Keratinocyte (primary cell): Measurements from ENCODE around the gene ADAMTS15. TPM values are rescaled to one million over a fixed set of nuclear protein-coding genes. Genes with fewer than 3 reads are reported as not detected.

ENCODE experiments used
- DNase-seq: peaks from one replicate; pipeline ENCODE4 v3.0.0-alpha.2; 2011; ENCODE audit warnings: low read depth, missing footprints, low spot score
- FAIRE-seq: peaks from 2 replicates; lab custom pipeline; 2011; peaks lifted over from hg19 to GRCh38; lab: Jason Lieb, UNC
- H2AFZ ChIP-seq: 2 replicates; pipeline ENCODE4 v1.6.0; 2012; ENCODE audit warnings: low read length, control low read depth, inconsistent platforms; ENCODE audit not compliant: control insufficient read depth
- H3K27ac ChIP-seq: 2 replicates; pipeline ENCODE4 v1.5.1; 2011; ENCODE audit warnings: low read length; ENCODE audit not compliant: control insufficient read depth, insufficient read depth
- H3K27me3 ChIP-seq: 3 replicates; pipeline ENCODE4 v1.6.0; 2011; ENCODE audit warnings: low read length; ENCODE audit not compliant: control insufficient read depth, insufficient read depth; ENCODE audit errors: extremely low read depth
- H3K36me3 ChIP-seq, 2 experiments: 2 replicates in 1 of 2; 3 replicates in 1 of 2; pipeline ENCODE4 v1.5.1; 2011; ENCODE audit warnings: low read length in 2 of 2, mild to moderate bottlenecking in 1 of 2; ENCODE audit not compliant: control insufficient read depth in 2 of 2, insufficient read depth in 2 of 2; ENCODE audit errors: extremely low read depth in 1 of 2
- H3K4me1 ChIP-seq: 3 replicates; pipeline ENCODE4 v1.5.1; 2011; ENCODE audit warnings: low read length; ENCODE audit not compliant: control insufficient read depth, insufficient read depth; ENCODE audit errors: extremely low read depth
- H3K4me2 ChIP-seq: 3 replicates; pipeline ENCODE4 v1.6.0; 2011; ENCODE audit warnings: low read depth, low read length; ENCODE audit not compliant: control insufficient read depth, insufficient read depth; ENCODE audit errors: extremely low read depth
- H3K4me3 ChIP-seq, 3 experiments: fragments of 200-600 bp in 1 of 3; sonication (generic) in 1 of 3; 2 replicates in 2 of 3; 3 replicates in 1 of 3; pipeline ENCODE4 v1.5.1; 2011 to 2016; ENCODE audit warnings: low read length in 3 of 3, mild to moderate bottlenecking in 3 of 3, control low read depth in 2 of 3, inconsistent platforms in 1 of 3, low read depth in 1 of 3, mixed read lengths in 1 of 3, mixed run types in 1 of 3, moderate library complexity in 1 of 3; ENCODE audit not compliant: control insufficient read depth in 2 of 3, insufficient read depth in 2 of 3; ENCODE audit errors: extremely low read depth in 1 of 3
- H3K79me2 ChIP-seq: 2 replicates; pipeline ENCODE4 v1.6.0; 2012; ENCODE audit warnings: low read length; ENCODE audit not compliant: control insufficient read depth, insufficient read depth
- H3K9ac ChIP-seq: 3 replicates; pipeline ENCODE4 v1.6.0; 2011; ENCODE audit warnings: low read length; ENCODE audit not compliant: control insufficient read depth, insufficient read depth; ENCODE audit errors: extremely low read depth
- H3K9me1 ChIP-seq: 3 replicates; pipeline ENCODE4 v1.6.0; 2011; ENCODE audit warnings: low read length; ENCODE audit not compliant: control insufficient read depth, insufficient read depth; ENCODE audit errors: extremely low read depth
- H3K9me3 ChIP-seq: 2 replicates; pipeline ENCODE4 v1.5.1; 2012; ENCODE audit warnings: low read depth, low read length; ENCODE audit not compliant: control insufficient read depth
- H4K20me1 ChIP-seq: 3 replicates; pipeline ENCODE4 v1.6.0; 2011; ENCODE audit warnings: low read length; ENCODE audit not compliant: control insufficient read depth, insufficient read depth; ENCODE audit errors: extremely low read depth
- CTCF ChIP-seq, 3 experiments: IDR thresholded peaks in 1 of 3; conservative IDR thresholded peaks in 1 of 3; optimal IDR thresholded peaks in 1 of 3; 2 replicates in 2 of 3; 3 replicates in 1 of 3; pipeline versions ENCODE3 to v1.5.1; 2011; ENCODE audit warnings: low read length in 3 of 3, mild to moderate bottlenecking in 3 of 3, moderate library complexity in 2 of 3, control low read depth in 1 of 3, inconsistent platforms in 1 of 3; ENCODE audit not compliant: insufficient read depth in 2 of 3; ENCODE audit errors: extremely low read depth in 1 of 3
- EZH2 ChIP-seq: IDR thresholded peaks from one replicate; pipeline ENCODE4 v1.6.1; 2012; ENCODE audit warnings: inconsistent platforms, mild to moderate bottlenecking, low read length, moderate library complexity
- dilution Hi-C: fragments of 300-500 bp; cut with MboI; formaldehyde crosslinking; loops from one replicate; pipeline ENCODE4 v1.7.0; 2020; ENCODE audit warnings: low sequenced_read_pairs; ENCODE audit not compliant: extremely low pct_ligation_motif_present
- polyA plus RNA-seq, 5 experiments: library from polyadenylated mRNA; depleted of rRNA in 3 of 5; stranded (reverse) in 3 of 5; stranded (forward) in 1 of 5; unstranded in 1 of 5; fragments of >200 nt; gene quantifications; 1 replicate in 1 of 5; 2 replicates in 3 of 5; 3 replicates in 1 of 5; pipeline versions ENCODE4 v1.2.1 to v1.2.3, GENCODE V29; 2011 to 2012; ENCODE audit warnings: missing spikeins in 2 of 5, low read depth in 1 of 5, low replicate concordance in 1 of 5

The ADAMTS15 gene
- polyA plus RNA-seq, 1 donor (not counting 4 experiments of a cell fraction or from before 2014, with no cell fraction given): 0.30 TPM

DNA sequence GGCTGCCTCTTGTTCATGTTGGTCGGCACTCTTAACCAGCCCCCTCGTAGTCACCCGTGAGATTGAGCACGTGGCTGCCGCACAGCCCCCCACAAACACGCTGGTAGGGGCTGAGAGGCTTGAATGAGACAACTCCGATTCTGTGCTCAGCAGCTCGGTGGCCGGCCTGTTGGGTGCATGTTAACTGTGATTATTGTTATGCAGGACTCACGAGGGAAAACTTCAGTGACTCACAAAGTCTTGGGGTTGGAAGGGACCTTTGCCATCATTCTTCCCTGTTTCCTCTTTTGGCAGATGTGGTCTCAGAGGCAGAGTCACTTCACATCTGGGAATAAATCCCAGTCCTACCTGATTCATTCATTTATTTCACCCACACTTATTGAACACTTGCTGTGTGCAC lies 75.2 kb downstream of the ADAMTS15 start:
- dilution Hi-C loops: no loop called here
- Histone ChIP-seq H3K9me3 (no peaks in the 10 kb centered on the region), H3K9ac (no peak overlapping the region), H3K27ac (no peak overlapping the region), H3K4me2 (no peak overlapping the region), H3K36me3 (no peaks in the 10 kb centered on the region), H3K79me2 (no peaks in the 10 kb centered on the region), H2AFZ (no peak overlapping the region), H4K20me1 (no peaks in the 10 kb centered on the region), H3K27me3 (no peaks in the 10 kb centered on the region), H3K4me3 (no peak overlapping the region), H3K4me1 (peaks cover 14% of the 10 kb centered on the region), H3K9me1 (no peaks in the 10 kb centered on the region)
- DNase-seq (no peak), FAIRE-seq (no peak)
- TF ChIP-seq EZH2 (no peak), CTCF (optimal IDR thresholded peaks at IDR 0.05 in 1 of 3, IDR thresholded peaks at IDR 0.05 in 1 of 3, conservative IDR thresholded peaks at IDR 0.05 in 1 of 3; ENCODE audit: extremely low read depth in 1 of 3, insufficient read depth in 2 of 3, low read length in 3 of 3) (no peak)

DNA sequence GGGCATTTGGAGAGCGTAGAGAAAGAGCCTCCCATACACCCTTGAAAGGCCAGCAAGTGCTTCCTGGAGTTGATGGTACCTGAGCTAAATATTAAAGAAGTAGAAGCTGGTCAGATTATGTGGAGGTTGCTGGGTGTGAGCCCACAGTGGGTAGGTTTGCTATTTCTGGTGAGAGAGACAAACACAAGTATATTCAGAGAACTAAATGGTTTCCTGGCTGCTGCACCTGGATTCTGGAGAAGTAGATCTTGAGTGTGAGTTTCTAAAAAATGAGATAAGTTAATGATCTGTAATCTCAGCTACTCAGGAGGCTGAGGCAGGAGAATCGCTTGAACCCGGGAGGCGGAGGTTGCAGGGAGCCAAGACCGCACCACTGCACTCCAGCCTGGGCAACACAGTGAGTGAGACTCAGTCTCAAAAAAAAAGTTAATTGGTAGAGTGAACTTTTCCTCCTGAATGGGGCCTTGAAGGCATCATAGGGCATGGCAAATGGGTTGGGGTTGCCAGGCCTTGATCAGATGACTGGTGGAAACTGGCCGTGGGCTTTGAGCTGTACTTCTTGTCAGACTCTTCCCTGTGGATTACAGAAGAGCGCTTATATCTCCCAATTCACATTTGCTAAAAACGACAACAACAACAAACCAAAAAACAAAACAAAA lies 75.8 kb downstream of the ADAMTS15 start:
- DNase-seq: no peak
- dilution Hi-C loops: no loop called here
- H3K9me3 ChIP-seq: no peaks in the 10 kb centered on the region
- FAIRE-seq: no peak
- H3K79me2 ChIP-seq: no peaks in the 10 kb centered on the region
- peaks cover 20% of the 10 kb centered on the region for H3K4me1 ChIP-seq
- H3K4me3 ChIP-seq: no peak overlapping the region
- no peak overlapping the region for H3K27ac ChIP-seq
- TF ChIP-seq EZH2: no peak
- no peak for TF ChIP-seq CTCF (optimal IDR thresholded peaks at IDR 0.05 in 1 of 3, IDR thresholded peaks at IDR 0.05 in 1 of 3, conservative IDR thresholded peaks at IDR 0.05 in 1 of 3; ENCODE audit: extremely low read depth in 1 of 3, insufficient read depth in 2 of 3, low read length in 3 of 3)
- H3K9me1 ChIP-seq: no peaks in the 10 kb centered on the region
- H3K9ac ChIP-seq: no peak overlapping the region
- no peaks in the 10 kb centered on the region for H4K20me1 ChIP-seq
- no peaks in the 10 kb centered on the region for H3K27me3 ChIP-seq
- H2AFZ ChIP-seq: no peak overlapping the region
- no peak overlapping the region for H3K4me2 ChIP-seq
- no peaks in the 10 kb centered on the region for H3K36me3 ChIP-seq
